ENCODE data around the gene TRIM17. TPM values are rescaled to one million over a fixed set of nuclear protein-coding genes. Genes with fewer than 3 reads are reported as not detected.

The TRIM17 gene
- polyA plus RNA-seq, 4 donors: 2.1 to 13.4 (median 6.6) TPM

DNA sequence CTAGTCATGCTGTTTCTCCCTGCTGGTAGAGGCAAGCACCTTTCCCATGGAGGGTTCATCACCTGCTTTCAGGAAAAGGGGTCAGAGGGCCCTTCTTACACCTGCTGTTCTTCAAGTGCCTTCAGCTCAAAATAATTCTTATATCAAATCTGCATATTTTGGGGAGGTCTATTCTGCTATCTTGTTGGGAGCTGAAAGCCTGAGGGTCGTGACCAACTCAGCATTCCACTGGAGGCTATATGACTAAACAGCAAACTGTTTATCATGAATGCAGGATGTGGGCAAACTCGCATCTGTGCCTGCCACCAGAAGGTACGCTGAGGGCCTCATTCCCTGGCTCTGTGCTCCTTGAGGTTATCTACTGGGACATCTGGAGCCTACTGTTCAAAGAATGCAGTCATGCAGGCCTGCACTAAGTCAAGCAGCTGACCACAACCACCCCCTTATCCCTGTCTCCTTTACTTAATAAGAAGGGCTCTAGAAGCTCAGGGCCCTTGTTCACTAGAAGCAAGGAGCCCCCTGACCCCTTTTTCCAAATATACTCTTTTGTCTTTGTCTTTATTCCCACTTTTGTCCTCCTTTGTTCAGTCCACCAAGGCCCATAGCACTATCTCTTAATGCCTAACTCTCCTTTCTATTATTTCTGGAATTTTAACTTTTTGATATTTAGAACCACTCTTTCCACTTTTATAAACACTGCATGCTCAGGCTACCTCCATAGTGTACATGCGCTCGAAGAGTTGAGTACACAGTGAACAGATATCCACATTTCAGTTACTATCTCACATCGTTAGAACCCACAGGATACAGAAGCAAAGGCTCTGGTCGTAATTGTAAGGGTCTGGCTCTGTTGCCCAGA lies 4.5 kb upstream of the TRIM17 start:
- DNase-seq (ENCODE audit: low read depth in 4 of 4, low spot score in 3 of 4): no peak

DNA sequence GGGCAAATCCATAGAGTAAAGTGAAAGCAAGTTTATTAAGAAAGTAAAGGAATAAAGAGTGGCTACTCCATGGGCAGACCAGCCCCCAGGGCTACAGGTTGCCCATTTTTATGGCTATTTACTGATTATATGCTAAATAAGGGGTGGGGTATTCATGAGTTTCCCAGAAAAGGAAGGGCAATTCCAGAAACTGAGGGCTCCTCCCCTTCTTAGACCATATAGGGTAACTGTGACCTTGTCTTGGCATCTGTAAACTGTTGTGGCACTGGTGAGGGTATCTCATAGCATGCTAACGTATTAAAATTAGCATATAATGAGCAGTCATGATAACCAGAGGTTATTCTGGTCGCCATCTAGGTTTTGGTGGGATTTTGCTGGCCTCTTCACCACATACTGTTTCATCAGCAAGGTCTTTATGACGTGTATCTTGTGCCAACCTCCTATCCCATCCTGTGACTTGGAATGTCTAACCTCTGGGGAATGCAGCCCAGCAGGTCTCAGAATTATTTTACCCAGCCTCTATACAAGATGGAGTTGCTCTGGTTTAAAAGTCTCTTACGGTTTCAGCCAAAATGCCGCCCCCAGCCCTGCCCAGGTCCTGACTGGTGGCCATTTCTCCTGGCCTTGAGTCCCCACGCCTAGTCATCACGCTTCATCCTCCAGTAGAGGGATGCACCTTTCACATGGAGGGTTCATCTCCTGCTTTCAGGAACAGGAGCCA lies 982 bp upstream of the TRIM17 start:
- DNase-seq (ENCODE audit: low read depth in 4 of 4, low spot score in 3 of 4): no peak

- DNase-seq (ENCODE audit: low read depth in 4 of 4, low spot score in 3 of 4): no peak
Measured at GRCh38 chr1:228417061-228417460, 400 bp upstream of the TRIM17 start.

DNA sequence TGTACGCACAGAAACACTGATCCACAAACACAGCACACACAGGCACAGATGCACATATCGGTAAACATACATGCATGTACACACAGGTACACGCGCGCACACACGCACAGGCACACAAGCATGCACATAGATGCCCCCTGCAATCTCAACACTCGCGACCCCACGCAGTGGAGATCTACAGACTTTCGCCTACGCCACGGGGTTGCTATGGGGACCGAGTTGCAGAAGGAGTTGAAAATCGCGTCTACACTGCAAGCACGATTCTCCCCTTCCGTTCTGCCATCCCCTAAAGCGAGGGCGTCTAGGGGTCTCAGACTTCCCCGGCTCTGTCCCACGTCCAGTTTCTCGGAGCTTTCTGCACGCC lies 826 bp downstream of the TRIM17 start:
- DNase-seq (ENCODE audit: low read depth in 4 of 4, low spot score in 3 of 4): no peak

GRCh38 chr1:228415221-228415620 lies 1.4 kb downstream of the TRIM17 start:
- no peak for DNase-seq (ENCODE audit: low read depth in 4 of 4, low spot score in 3 of 4)

DNA sequence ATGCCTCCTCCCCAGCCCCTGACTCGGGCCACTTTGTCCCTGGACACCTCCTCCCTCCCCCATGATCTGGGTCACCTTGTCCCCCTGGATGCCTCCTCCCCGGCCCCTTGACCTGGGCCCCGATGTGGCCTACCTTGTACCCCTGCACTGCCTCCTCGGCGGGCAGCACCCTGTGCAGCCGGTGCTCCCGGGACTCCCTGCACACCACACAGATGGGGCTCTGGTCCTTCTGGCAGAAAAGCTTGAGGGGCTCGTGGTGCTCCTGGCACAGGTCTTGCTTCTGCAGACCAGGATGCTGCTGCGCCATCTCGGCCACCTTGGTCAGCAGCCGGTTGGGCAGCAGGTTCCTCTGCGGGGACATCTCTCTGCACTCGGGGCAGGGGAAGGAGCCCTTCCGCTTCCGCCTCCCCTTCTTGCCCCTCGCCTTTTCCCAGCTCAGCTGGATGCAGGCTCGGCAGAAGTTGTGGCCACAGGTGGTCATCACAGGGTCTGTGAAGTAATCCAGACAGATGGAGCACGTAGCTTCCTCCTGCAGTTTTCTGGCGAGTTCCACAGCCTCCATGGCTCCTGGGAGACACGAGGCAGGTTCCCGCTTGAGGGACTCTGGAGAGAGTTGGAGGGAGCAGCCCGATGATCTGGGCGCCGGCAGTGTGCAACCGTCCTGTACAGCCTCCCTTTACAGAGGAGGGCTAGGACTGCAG lies 2.0 kb downstream of the TRIM17 start:
- no peak for DNase-seq (ENCODE audit: low read depth in 4 of 4, low spot score in 3 of 4)

- no peak for DNase-seq (ENCODE audit: low read depth in 4 of 4, low spot score in 3 of 4)
Measured at GRCh38 chr1:228413241-228414010, 3.2 kb downstream of the TRIM17 start.

DNA sequence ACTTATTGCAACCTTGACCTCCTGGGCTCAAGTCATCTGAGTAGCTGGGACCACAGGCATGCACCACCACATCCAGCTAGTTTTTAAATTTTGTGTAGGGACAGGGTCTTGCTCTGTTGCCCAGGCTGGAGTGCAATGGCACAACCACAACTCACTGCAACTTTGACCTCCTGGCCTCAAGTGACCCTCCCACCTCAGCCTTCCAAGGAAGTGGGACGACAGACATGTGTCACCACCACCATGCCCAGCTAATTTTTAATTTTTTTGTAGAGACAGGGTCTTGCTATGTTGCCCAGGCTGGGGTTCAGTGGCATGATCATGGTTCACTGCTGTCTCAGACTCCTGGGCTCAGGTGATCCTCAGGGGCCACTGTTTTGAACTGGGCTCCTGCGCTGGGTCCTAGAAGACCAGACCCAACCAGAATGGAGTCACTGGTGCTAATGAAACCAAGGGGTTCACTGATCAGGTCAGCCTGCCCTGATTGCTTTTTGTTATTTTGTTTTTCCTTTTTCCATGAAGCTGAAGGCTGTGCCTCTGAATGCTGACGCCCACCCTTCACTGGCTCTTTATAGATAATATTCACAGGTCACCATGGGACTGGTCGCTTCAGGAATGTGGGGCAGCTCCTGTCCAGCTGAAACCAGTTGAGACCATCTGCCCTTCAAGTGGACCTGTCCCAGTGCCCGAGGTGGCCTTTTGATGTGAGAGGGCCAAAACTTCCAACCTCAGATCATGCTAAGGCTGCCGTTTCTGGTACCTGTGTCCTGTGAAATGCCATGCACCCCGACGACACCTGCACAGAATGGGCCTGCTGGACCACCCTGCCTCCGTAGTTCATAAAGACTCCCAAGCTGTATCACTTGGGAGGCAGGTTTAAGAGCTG lies 4.9 kb downstream of the TRIM17 start:
- no peak for DNase-seq (ENCODE audit: low read depth in 4 of 4, low spot score in 3 of 4)

- no peak for DNase-seq (ENCODE audit: low read depth in 4 of 4, low spot score in 3 of 4)
Measured at GRCh38 chr1:228411121-228411520, 5.5 kb downstream of the TRIM17 start.

GRCh38 chr1:228410671-228411070 lies 6.0 kb downstream of the TRIM17 start:
- DNase-seq (ENCODE audit: low read depth in 4 of 4, low spot score in 3 of 4): no peak

- DNase-seq (ENCODE audit: low read depth in 4 of 4, low spot score in 3 of 4): no peak
Measured at GRCh38 chr1:228410015-228410414, 6.6 kb downstream of the TRIM17 start.

DNA sequence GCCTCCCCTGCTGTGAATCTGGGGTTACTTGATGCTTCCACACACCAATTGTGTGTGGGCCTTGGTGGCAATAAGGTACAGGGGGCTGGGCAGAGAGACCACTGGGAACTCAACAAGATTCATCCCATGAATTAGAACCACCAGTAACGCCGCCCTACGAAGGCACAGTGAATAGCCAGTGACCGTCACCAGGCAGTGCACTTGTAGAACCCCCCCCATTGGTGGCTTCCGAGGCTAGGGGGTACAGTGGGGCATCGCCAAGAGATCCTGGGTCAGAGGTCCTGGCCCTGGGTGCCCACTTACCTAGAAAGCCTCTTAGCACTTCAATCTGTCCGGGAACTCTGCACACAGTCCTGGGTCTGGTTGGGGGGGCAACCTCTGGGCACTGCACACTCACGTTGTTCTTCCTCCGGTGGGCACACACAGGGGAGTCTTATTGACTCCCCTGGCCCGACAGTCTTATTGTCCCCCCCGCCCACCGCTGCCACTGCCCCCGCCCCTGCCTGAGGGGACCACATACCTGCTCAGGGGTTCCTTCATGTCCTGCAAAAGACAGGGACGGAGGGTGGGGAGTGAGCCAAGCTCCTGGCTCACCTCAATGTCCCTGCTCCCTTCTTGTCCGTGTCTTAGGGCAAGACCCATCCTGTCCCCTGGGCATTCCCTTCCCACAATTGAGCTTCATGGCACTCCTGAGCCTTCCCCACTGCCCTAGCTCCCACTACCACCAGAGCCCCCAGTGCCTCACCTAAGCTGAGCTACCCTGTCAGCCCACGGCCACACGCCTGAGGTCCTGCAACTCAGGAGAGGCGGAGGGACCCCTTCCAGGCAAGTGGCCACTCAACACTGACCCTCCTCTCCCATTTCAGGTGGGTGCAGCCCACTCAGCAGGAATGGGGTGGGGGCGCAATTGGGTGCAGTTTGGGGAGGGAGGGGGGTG lies 7.5 kb downstream of the TRIM17 start:
- no peak for DNase-seq (ENCODE audit: low read depth in 4 of 4, low spot score in 3 of 4)

DNA sequence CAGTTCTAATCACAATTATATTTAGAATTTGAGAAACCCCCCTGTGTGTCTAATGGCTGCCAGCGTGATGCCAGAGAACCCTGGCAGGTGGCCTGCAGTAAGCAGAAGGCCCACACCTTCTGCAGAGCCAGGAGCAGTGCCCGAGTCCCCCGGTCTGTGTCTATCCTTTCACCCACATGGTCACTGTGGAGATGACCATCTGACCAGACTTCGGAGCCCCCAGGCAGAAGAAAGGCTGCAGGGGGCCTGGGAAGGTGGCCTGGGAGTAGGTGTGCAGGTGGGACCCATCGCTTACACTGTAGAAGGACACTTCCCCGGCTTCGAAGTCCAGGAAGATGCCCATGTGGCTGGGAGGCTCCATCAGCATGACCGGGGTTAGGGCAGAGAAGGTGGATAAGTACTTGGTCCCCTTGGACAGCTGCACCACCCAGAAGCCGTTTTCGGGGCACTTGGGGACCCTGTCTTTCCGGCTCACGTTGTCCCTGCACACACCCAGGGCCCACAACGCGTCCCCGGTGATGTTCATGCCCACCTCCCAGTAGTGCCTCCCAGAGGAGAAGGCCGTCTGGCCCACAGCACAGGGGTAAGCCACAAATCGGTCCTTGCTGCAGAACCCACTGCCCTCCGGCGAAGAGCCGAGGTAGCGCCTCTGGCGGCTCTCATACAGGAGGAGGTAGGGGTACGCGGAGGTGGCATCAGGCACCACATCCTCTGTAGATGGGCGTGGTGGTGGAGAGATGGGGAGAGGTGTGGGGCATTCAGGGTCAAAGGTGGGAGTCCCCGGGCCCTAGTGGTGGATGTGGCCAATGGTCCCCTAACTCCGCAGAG lies 8.4 kb downstream of the TRIM17 start:
- DNase-seq (ENCODE audit: low read depth in 4 of 4, low spot score in 3 of 4): no peak

DNA sequence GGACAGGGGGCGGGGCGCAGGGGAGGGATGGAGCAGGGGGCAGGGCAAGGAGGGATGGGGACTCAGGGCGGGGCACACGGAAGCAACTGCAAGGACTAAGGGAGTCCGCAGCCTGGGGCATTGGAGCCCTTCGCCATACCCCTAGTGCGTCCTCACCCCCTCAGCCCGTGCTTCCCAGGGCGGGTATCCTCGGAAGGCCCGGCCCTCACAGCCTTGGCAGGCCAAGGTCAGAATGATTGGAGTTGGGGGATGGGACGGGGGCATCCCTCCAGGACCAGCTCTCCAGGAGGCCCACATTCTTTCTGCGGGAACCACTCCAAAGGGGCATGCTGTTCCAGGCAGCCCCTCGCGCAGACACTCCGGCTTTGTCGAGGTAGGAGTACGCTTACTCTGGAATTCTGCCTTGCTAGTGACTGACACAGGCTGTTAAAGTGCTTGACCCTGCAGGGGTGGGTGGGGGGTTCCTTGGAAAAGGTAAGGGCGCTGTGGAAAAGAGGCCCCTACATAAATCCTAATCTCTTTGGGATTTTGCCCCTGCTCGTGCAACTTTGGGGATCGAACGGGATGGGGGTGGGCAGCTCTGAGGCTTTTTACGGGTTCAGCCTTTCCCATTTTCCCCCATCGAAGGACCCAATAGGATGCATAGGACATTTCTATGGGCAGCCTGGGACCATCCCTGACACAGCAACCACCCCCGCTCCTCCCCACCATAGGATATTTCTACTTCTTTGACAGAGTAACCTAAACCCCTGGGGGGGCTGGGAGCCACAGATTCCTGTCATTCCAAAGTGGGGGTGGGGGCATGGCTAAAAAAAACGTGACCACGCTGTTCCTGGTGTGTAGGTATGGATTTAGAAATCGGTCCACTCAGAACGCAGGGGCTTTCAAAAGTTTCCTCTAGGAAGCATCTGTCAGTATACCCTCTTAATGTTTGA lies 9.3 kb downstream of the TRIM17 start:
- no peak for DNase-seq (ENCODE audit: low read depth in 4 of 4, low spot score in 3 of 4)

GRCh38 chr1:228405979-228406228 lies 10.8 kb downstream of the TRIM17 start:
- no peak for DNase-seq (ENCODE audit: low read depth in 4 of 4, low spot score in 3 of 4)

DNA sequence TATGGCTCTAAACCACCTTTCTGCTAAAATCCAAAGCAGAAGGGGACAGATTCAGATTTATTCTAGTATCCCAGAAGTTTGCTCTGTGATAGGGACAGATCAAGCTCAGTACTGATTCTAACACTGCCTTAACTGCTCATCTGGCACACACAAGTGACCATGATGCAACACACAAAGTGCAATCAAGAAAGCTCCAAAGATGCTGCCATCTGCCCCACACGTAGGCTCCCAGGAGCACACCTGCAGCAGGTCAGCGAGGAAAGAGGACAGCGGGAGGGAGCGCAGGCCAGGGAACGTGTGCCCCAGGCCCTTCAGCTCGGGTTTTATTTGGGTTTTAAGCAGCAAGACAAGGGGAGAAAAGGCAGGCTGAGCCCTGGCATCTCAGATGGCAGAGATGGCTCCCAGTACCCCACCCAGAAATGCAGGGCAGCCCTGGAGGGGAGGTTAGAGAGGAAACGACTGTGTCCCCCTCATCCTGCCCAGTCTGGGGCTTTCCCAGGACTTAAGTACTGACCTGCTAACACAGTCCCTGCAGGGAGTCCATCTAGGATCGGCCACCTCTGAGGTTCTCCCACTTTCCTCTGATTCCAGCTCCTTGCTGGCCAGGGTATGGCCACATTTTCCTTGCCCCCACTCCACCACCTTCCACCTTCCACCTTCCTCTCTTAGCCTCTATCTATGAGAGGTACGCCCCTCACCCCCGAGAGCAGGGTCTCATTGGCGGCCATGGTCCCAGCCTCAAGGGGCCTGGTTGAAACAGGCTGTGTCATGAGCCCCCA lies 11.3 kb downstream of the TRIM17 start:
- DNase-seq (ENCODE audit: low read depth in 4 of 4, low spot score in 3 of 4): no peak
